Prostate gland (tissue), 2 donors: Measurements from ENCODE around the gene GRHL1. TPM values are rescaled to one million over a fixed set of nuclear protein-coding genes. Genes with fewer than 3 reads are reported as not detected.

Experiments
- DNase-seq: peaks from one replicate; pipeline ENCODE4 v3.0.0-alpha.2; 2019; ENCODE audit warnings: low spot score
- H3K27ac ChIP-seq, 2 donors: fragments of 200-600 bp; sonication (generic); 2 replicates each; pipeline ENCODE4 v1.5.1; 2017 to 2019
- H3K27me3 ChIP-seq: fragments of 200-600 bp; sonication (generic); replicated peaks from 2 replicates; pipeline ENCODE4 v1.5.1; 2019; ENCODE audit not compliant: insufficient read depth
- H3K36me3 ChIP-seq, 2 donors: fragments of 200-600 bp; sonication (generic); 1 replicate in 1 of 2; 2 replicates in 1 of 2; pipeline versions ENCODE4 v1.5.1 to v1.8.1; 2017 to 2019
- H3K4me1 ChIP-seq: fragments of 200-600 bp; sonication (generic); replicated peaks from 2 replicates; pipeline ENCODE4 v1.5.1; 2019
- H3K4me3 ChIP-seq, 2 donors: fragments of 200-600 bp; sonication (generic); 2 replicates each; pipeline ENCODE4 v1.5.1; 2017 to 2019
- H3K9me3 ChIP-seq: fragments of 200-600 bp; sonication (generic); 2 replicates; pipeline ENCODE4 v1.5.1; 2017
- CTCF ChIP-seq, 4 experiments: fragments of 200-600 bp in 2 of 4; fragments of 450-650 bp in 2 of 4; sonication (generic) in 2 of 4; IDR thresholded peaks; 1 replicate in 3 of 4; 2 replicates in 1 of 4; pipeline ENCODE4 v1.5.1; 2016 to 2019; ENCODE audit warnings: antibody characterized with exemption in 4 of 4, mild to moderate bottlenecking in 2 of 4, moderate library complexity in 2 of 4
- POLR2A ChIP-seq: fragments of 450-650 bp; IDR thresholded peaks from one replicate; pipeline ENCODE4 v1.6.1; 2016; ENCODE audit warnings: antibody characterized with exemption, mild to moderate bottlenecking
- POLR2AphosphoS5 ChIP-seq: sonication (generic); formaldehyde crosslinking; IDR thresholded peaks from one replicate; pipeline ENCODE4 v1.6.1; 2017; ENCODE audit warnings: antibody characterized with exemption
- WGBS: methylation state at CpG from one replicate; pipeline ENCODE4 v1.1.5; 2018; 5-methylcytosine and 5-hydroxymethylcytosine counted together
- intact Hi-C: fragments of 100-400 bp; cut with DNase I; formaldehyde crosslinking; loops from one replicate; pipeline ENCODE4 v1.14.2; 2022
- total RNA-seq, 2 donors: library from RNA; depleted of rRNA; stranded (reverse); fragments of >200 nt; gene quantifications; one replicate each; pipeline ENCODE4 v1.1.0, GENCODE V29; 2016

GRHL1 gene
- total RNA-seq, 2 donors from 2014 or later = 25.7 to 31.8 TPM

DNA sequence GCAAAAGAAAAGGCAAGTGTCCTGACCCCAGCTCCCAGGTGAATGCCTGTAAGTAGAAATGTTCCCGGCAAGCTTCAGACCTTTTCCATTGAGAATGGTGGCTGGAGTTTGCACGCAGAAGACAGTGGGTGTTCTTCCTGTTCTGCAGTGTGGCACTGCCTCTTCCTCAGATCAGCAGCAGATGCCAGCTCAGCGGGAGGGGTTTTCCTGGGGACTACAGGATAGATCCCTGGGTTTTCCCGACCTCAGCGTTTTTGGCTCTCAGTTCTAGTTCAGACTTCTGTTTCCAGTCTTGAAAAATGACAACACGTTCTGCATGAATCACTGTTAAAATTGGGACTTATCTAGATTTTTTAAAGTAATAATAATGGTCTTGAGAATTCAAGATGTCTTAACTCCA is 39.2 kb downstream of the GRHL1 start:
- Histone ChIP-seq H3K27me3 (no peaks in the 10 kb centered on the region), H3K4me1 (peaks cover 7% of the 10 kb centered on the region), H3K27ac (no peak overlapping the region)

DNA sequence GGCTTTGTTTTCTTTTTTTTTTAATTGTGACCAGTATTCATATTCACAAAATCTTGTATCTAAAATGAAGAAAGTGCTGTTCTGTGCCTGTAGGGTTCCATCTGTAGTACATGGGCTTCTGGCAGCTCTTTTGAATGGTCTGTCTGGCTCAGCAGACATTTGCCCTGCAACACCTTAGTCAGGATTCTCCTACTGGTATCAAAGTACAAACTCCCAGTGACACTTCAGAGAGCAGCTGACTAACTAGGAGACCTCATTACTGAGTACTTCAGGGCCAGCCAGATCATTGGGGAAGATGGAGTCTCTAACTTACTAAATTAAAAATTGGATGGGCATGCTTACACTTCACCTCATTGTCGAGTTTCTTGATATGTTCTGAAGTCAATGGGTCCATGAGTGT is 39.7 kb downstream of the GRHL1 start:
- no peak for TF ChIP-seq CTCF (IDR thresholded peaks at IDR 0.05)
- TF ChIP-seq POLR2A = no peak
- TF ChIP-seq POLR2AphosphoS5 = no peak
- H3K36me3 ChIP-seq = no peaks in the 10 kb centered on the region
- DNase-seq = no peak
- no peaks in the 10 kb centered on the region for H3K9me3 ChIP-seq
- no peak overlapping the region for H3K4me3 ChIP-seq
- no peaks in the 10 kb centered on the region for H3K27me3 ChIP-seq
- 80% methylated on average over 1 of the region's 1 CpG for WGBS
- peaks cover 7% of the 10 kb centered on the region for H3K4me1 ChIP-seq
- H3K27ac ChIP-seq = no peak overlapping the region
- intact Hi-C loops = no loop called here

More for the DNA sequence above, 39.2 kb downstream of the GRHL1 start:
- no peaks in the 10 kb centered on the region for H3K9me3 ChIP-seq
- TF ChIP-seq POLR2AphosphoS5 (no peak), POLR2A (no peak), CTCF (IDR thresholded peaks at IDR 0.05) (no peak)
- DNase-seq = no peak
- WGBS = 62% methylated on average over 6 of the region's 6 CpGs
- intact Hi-C loops = no loop called here
- H3K36me3 ChIP-seq = no peaks in the 10 kb centered on the region
- no peak overlapping the region for H3K4me3 ChIP-seq

DNA sequence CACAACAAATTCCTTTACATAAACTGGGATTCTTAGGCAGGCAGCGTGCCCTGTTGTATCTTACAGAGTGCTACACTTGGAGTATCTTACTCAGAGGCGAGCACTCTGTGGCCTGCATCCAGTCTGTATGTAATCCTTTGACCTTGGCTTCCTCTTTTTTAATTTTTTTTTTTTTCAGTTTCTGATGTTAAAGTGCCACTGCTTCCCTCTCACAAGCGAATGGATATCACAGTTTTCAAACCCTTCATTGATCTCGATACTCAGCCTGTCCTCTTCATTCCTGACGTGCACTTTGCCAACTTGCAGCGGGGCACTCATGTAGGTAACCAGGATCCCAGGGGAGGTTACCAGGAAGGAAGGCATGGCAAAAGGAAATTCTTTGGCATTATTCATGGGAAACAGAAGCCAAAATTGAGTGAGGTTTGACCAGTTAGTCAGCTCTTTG is 40.4 kb downstream of the GRHL1 start:
- intact Hi-C loops = no loop called here
- Histone ChIP-seq H3K36me3 (no peaks in the 10 kb centered on the region), H3K4me3 (no peak overlapping the region), H3K27me3 (no peaks in the 10 kb centered on the region), H3K4me1 (peaks cover 7% of the 10 kb centered on the region), H3K9me3 (no peaks in the 10 kb centered on the region), H3K27ac (no peak overlapping the region)
- WGBS = 67% methylated on average over 6 of the region's 6 CpGs
- DNase-seq = no peak
- TF ChIP-seq CTCF (IDR thresholded peaks at IDR 0.05) = no peak

- peaks cover 7% of the 10 kb centered on the region for H3K4me1 ChIP-seq
- no peak for DNase-seq
- no peaks in the 10 kb centered on the region for H3K27me3 ChIP-seq
- H3K4me3 ChIP-seq = no peak overlapping the region
- H3K36me3 ChIP-seq = no peaks in the 10 kb centered on the region
- TF ChIP-seq POLR2A (no peak), CTCF (IDR thresholded peaks at IDR 0.05) (no peak), POLR2AphosphoS5 (no peak)
- intact Hi-C loops = no loop called here
- H3K9me3 ChIP-seq = no peaks in the 10 kb centered on the region
- H3K27ac ChIP-seq = no peak overlapping the region
- WGBS = 69% methylated on average over 9 of the region's 9 CpGs
Observed at GRCh38 chr2:9992427-9993187, 41.1 kb downstream of the GRHL1 start.
